Keratinocyte (primary cell): ENCODE measurements around the gene BHMT. TPM values are rescaled to one million over a fixed set of nuclear protein-coding genes. Genes with fewer than 3 reads are reported as not detected.

Source experiments
- polyA plus RNA-seq, 5 experiments: library from polyadenylated mRNA; depleted of rRNA in 3 of 5; stranded (reverse) in 3 of 5; stranded (forward) in 1 of 5; unstranded in 1 of 5; fragments of >200 nt; gene quantifications; 1 replicate in 1 of 5; 2 replicates in 3 of 5; 3 replicates in 1 of 5; pipeline versions ENCODE4 v1.2.1 to v1.2.3, GENCODE V29; 2011 to 2012; ENCODE audit warnings: missing spikeins in 2 of 5, low read depth in 1 of 5, low replicate concordance in 1 of 5
- small RNA-seq, 3 experiments: library from RNA; depleted of rRNA; stranded (forward); fragments of <200 nt; gene quantifications; one replicate each; pipeline ENCODE3, GENCODE V24; 2012; ENCODE audit warnings: low read depth in 3 of 3, low replicate concordance in 1 of 3; ENCODE audit not compliant: insufficient read length in 3 of 3

Gene BHMT
- polyA plus RNA-seq, 1 donor (not counting 4 experiments of a cell fraction or from before 2014, with no cell fraction given) = not detected

Small RNAs within 50 kb of the gene (small RNA-seq; reads per million reads assigned to genes)
- 0 reads per million in 3 experiments for gene RNY3P1

Other genes starting within 250 kb of the BHMT start
- 4.5 to 6.8 TPM (median 4.5 TPM) in 3 replicates for gene ARSB, start 126.5 kb upstream of the BHMT start, polyA plus RNA-seq
- 0.13 to 0.20 TPM in 2 of 3 replicates, not detected in the other for gene DMGDH, start 42.1 kb upstream of the BHMT start, polyA plus RNA-seq
- not detected in 3 replicates for gene BHMT2, start 42.0 kb upstream of the BHMT start, polyA plus RNA-seq
- 1.8 to 3.3 TPM (median 2.5 TPM) in 3 replicates for gene JMY, start 124.3 kb downstream of the BHMT start, polyA plus RNA-seq